ENCODE measurements around the gene GOLGA2. TPM values are rescaled to one million over a fixed set of nuclear protein-coding genes. Genes with fewer than 3 reads are reported as not detected.
A peak's percentile ranks its signal among the peaks of the same experiment; 100 is the strongest.

GOLGA2 gene
- total RNA-seq, 4 donors from 2014 or later: 71.1 to 130 (median 83.1) TPM

- 89% methylated on average over 4 of the region's 10 CpGs; no CpG with 5 or more reads in 1 of the 2 donors for WGBS, 2 donors (ENCODE audit: low coverage in 1 of 2)
- TF ChIP-seq CTCF (IDR thresholded peaks at IDR 0.05) (no peak), POLR2AphosphoS5 (IDR thresholded peaks at IDR 0.05) (no peak), POLR2A (IDR thresholded peaks at IDR 0.05) (no peak), EP300 (IDR thresholded peaks at IDR 0.05) (no peak)
- no peaks in the 10 kb centered on the region for H3K4me1 ChIP-seq
- no peak for ATAC-seq
- peaks cover 0 to 76% of the 10 kb centered on the region in 2 donors for H3K36me3 ChIP-seq
- no peak overlapping the region for H3K27ac ChIP-seq
- H3K4me3 ChIP-seq: no peak overlapping the region
- H3K9me3 ChIP-seq: no peaks in the 10 kb centered on the region
- no peaks in the 10 kb centered on the region for H3K27me3 ChIP-seq
Observed at GRCh38 chr9:128310461-128310860, 34.7 kb upstream of the GOLGA2 start.

- 83 to 95% methylated on average over 1 to 3 of the region's 16 CpGs for WGBS, 2 donors (ENCODE audit: low coverage in 1 of 2)
- TF ChIP-seq POLR2A (IDR thresholded peaks at IDR 0.05) (no peak), POLR2AphosphoS5 (IDR thresholded peaks at IDR 0.05) (no peak), EP300 (IDR thresholded peaks at IDR 0.05) (no peak), CTCF (IDR thresholded peaks at IDR 0.05) (no peak)
- H3K9me3 ChIP-seq: no peaks in the 10 kb centered on the region
- no peaks in the 10 kb centered on the region for H3K4me1 ChIP-seq
- no peak overlapping the region for H3K27ac ChIP-seq
- no peaks in the 10 kb centered on the region for H3K27me3 ChIP-seq
- no peak for ATAC-seq
- peaks cover 0 to 67% of the 10 kb centered on the region in 2 donors for H3K36me3 ChIP-seq
- no peak overlapping the region for H3K4me3 ChIP-seq
Observed at GRCh38 chr9:128309551-128309950, 33.7 kb upstream of the GOLGA2 start.

GRCh38 chr9:128304971-128305288, 29.1 kb upstream of the GOLGA2 start:
- no peaks in the 10 kb centered on the region for H3K27me3 ChIP-seq
- whole genome bisulfite sequencing, 2 donors (ENCODE audit: low coverage in 1 of 2): 33% methylated on average over 5 of the region's 5 CpGs; no CpG with 5 or more reads in 1 of the 2 donors

GRCh38 chr9:128304136-128304970, 28.5 kb upstream of the GOLGA2 start:
- H3K4me3 ChIP-seq: no peak overlapping the region
- H3K27me3 ChIP-seq: no peaks in the 10 kb centered on the region
- peak; percentile 22 for ATAC-seq
- no peak overlapping the region for H3K27ac ChIP-seq
- H3K36me3 ChIP-seq: peaks cover 0 to 19% of the 10 kb centered on the region in 2 donors
- H3K4me1 ChIP-seq: no peaks in the 10 kb centered on the region
- WGBS, 2 donors (ENCODE audit: low coverage in 1 of 2): 66 to 74% methylated on average over 6 to 7 of the region's 9 CpGs
- TF ChIP-seq POLR2A (IDR thresholded peaks at IDR 0.05): no peak
- TF ChIP-seq CTCF (IDR thresholded peaks at IDR 0.05): no peak
- no peaks in the 10 kb centered on the region for H3K9me3 ChIP-seq

More at GRCh38 chr9:128304971-128305288, 29.1 kb upstream of the GOLGA2 start:
- TF ChIP-seq EP300 (IDR thresholded peaks at IDR 0.05) (no peak), POLR2A (IDR thresholded peaks at IDR 0.05) (no peak), CTCF (IDR thresholded peaks at IDR 0.05) (no peak), POLR2AphosphoS5 (IDR thresholded peaks at IDR 0.05) (no peak)
- ATAC-seq: no peak
- Histone ChIP-seq H3K4me3 (no peak overlapping the region), H3K27ac (no peak overlapping the region), H3K9me3 (no peaks in the 10 kb centered on the region), H3K36me3 (peaks cover 0 to 24% of the 10 kb centered on the region in 2 donors), H3K4me1 (no peaks in the 10 kb centered on the region)

Measured in gastroesophageal sphincter (tissue), 4 donors.